ENCODE data around the gene SPC24.

SPC24 gene

DNA sequence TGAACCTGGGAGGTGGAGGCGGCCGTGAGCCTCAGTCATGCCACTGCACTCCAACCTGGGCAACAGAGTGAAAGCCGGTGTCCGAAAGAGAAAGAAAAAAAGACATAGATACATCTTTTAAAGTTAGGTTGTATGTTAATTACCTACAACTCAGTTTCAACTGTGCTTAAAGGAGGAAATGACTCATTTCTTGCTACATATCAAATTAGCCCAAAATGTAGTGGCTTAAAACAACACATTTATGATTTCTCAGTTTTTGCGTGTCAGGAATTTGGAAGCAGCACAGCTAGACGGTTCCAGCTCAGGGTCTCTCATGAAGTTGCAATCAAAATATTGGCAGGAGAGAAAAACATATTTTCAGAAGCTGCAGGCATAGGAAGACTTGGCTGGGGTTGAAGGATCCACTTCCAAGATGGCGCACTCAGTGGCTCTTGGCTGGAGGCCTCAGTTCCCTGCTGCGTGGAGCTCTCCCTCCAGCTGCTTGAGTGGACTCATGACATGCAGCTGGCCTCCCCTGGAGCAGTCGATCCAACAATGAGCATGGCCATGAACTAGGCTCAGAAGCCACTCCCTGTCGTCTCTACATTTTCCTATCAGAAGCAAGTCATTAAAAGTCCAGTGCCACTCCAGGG lies 59.3 kb downstream of the SPC24 start:
- peak in 1 of 3 experiments; percentile 35 for DNase-seq (ENCODE audit: low read depth in 3 of 3)

Data from stimulated activated CD4-positive, alpha-beta T cell treated with anti-CD3 and anti-CD28 coated beads, TNF-alpha, amount 100 ng/mL, for 24 hours (primary cell).